Fibroblast of lung (primary cell): ENCODE results near the gene CNTN4. TPM values are rescaled to one million over a fixed set of nuclear protein-coding genes. Genes with fewer than 3 reads are reported as not detected.

Experiments
- DNase-seq, 2 donors: peaks; one replicate each; pipeline versions ENCODE4 v3.0.0 to v3.0.0-alpha.2; 2010; ENCODE audit warnings: low read depth in 2 of 2
- H2AFZ ChIP-seq: 2 replicates; pipeline ENCODE4 v1.5.1; 2012; ENCODE audit warnings: low read length, control low read depth, inconsistent platforms
- H3K27ac ChIP-seq: 2 replicates; pipeline ENCODE4 v1.5.1; 2011; ENCODE audit warnings: low read length, control low read depth; ENCODE audit not compliant: insufficient read depth
- H3K27me3 ChIP-seq: 2 replicates; pipeline ENCODE4 v1.5.1; 2011; ENCODE audit warnings: mild to moderate bottlenecking, low read length; ENCODE audit not compliant: control insufficient read depth, insufficient read depth
- H3K36me3 ChIP-seq: 2 replicates; pipeline ENCODE4 v1.5.1; 2011; ENCODE audit warnings: low read length; ENCODE audit not compliant: control insufficient read depth, insufficient read depth
- H3K4me1 ChIP-seq: 2 replicates; pipeline ENCODE4 v1.5.1; 2011; ENCODE audit warnings: low read length; ENCODE audit not compliant: control insufficient read depth, insufficient read depth; ENCODE audit errors: extremely low read depth
- H3K4me2 ChIP-seq: 2 replicates; pipeline ENCODE4 v1.5.1; 2011; ENCODE audit warnings: low read length, control low read depth; ENCODE audit not compliant: insufficient read depth; ENCODE audit errors: extremely low read depth
- H3K4me3 ChIP-seq, 4 experiments: fragments of 200-600 bp in 1 of 4; sonication (generic) in 1 of 4; replicated peaks in 1 of 4; 2 replicates each; pipeline ENCODE4 v1.5.1; 2011 to 2016; ENCODE audit warnings: low read length in 4 of 4, low read depth in 3 of 4, mild to moderate bottlenecking in 3 of 4, control low read depth in 2 of 4, inconsistent platforms in 1 of 4, mixed read lengths in 1 of 4; ENCODE audit not compliant: insufficient read depth in 1 of 4; ENCODE audit errors: control extremely low read depth in 1 of 4
- H3K79me2 ChIP-seq: 2 replicates; pipeline ENCODE4 v1.5.1; 2012; ENCODE audit warnings: mild to moderate bottlenecking, low read length, inconsistent platforms; ENCODE audit not compliant: control insufficient read depth, insufficient read depth
- H3K9ac ChIP-seq: 2 replicates; pipeline ENCODE4 v1.5.1; 2011; ENCODE audit warnings: mild to moderate bottlenecking, low read length, control low read depth; ENCODE audit not compliant: insufficient read depth
- H3K9me3 ChIP-seq: 2 replicates; pipeline ENCODE4 v1.5.1; 2012; ENCODE audit warnings: low read depth, low read length; ENCODE audit not compliant: control insufficient read depth, insufficient read depth
- H4K20me1 ChIP-seq: 2 replicates; pipeline ENCODE4 v1.5.1; 2011; ENCODE audit warnings: low read length; ENCODE audit not compliant: control insufficient read depth, insufficient read depth; ENCODE audit errors: extremely low read depth
- EZH2 ChIP-seq: IDR thresholded peaks from 2 replicates; pipeline ENCODE4 v1.5.1; 2012; ENCODE audit warnings: low read length, control low read depth, mild to moderate bottlenecking; ENCODE audit errors: missing control alignments
- polyA plus RNA-seq, 2 donors: library from polyadenylated mRNA; depleted of rRNA in 1 of 2; stranded (reverse) in 1 of 2; unstranded in 1 of 2; fragments of >200 nt; gene quantifications; 2 replicates each; pipeline ENCODE4 v1.2.1, GENCODE V29; 2011 to 2012; ENCODE audit warnings: missing spikeins in 1 of 2
- total RNA-seq: library from RNA; depleted of rRNA; stranded (reverse); fragments of >200 nt; gene quantifications from 2 replicates; pipeline ENCODE4 v1.2.1, GENCODE V29; 2014
- TF ChIP-seq, protein P1 (sequence below), 2 donors: IDR thresholded peaks in 1 of 2; conservative IDR thresholded peaks in 1 of 2; 1 replicate in 1 of 2; 2 replicates in 1 of 2; pipeline ENCODE4 v1.5.1; 2011 to 2012; ENCODE audit warnings: low read length in 2 of 2, control low read depth in 1 of 2, inconsistent platforms in 1 of 2, low read depth in 1 of 2, mild to moderate bottlenecking in 1 of 2

Gene CNTN4
- total and polyA plus RNA-seq, 2 donors (not counting 1 experiment from before 2014, with no cell fraction given), result 0.17 to 0.69 TPM

DNA sequence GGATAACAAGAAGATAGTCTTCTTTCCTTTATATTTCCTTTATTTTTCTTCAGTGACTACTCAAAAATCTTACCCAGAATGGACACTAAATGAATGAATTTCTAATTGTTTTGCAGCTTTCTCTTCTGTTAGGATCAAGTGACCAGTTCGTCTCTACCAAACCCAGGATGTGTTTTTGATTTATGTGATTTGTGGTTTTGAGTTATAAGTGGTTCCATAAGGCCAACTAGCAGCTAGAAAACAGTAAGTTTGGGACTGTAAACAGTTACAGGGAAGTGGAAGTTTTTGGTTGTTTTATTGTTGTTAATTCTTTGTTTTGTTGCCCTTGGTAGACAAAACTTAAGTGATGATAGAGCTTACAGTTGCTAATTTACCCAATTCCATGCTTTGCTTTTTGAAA lies 555.0 kb downstream of the CNTN4 start:
- no peaks in the 10 kb centered on the region for H4K20me1 ChIP-seq
- no peak overlapping the region for H3K4me2 ChIP-seq
- TF ChIP-seq EZH2, result no peak
- TF ChIP-seq, protein P1, sequence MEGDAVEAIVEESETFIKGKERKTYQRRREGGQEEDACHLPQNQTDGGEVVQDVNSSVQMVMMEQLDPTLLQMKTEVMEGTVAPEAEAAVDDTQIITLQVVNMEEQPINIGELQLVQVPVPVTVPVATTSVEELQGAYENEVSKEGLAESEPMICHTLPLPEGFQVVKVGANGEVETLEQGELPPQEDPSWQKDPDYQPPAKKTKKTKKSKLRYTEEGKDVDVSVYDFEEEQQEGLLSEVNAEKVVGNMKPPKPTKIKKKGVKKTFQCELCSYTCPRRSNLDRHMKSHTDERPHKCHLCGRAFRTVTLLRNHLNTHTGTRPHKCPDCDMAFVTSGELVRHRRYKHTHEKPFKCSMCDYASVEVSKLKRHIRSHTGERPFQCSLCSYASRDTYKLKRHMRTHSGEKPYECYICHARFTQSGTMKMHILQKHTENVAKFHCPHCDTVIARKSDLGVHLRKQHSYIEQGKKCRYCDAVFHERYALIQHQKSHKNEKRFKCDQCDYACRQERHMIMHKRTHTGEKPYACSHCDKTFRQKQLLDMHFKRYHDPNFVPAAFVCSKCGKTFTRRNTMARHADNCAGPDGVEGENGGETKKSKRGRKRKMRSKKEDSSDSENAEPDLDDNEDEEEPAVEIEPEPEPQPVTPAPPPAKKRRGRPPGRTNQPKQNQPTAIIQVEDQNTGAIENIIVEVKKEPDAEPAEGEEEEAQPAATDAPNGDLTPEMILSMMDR (conservative IDR thresholded peaks at IDR 0.05 in 1 of 2, IDR thresholded peaks at IDR 0.05 in 1 of 2; ENCODE audit: low read depth in 1 of 2, low read length in 2 of 2), result no peak
- H2AFZ ChIP-seq, result no peak overlapping the region
- no peaks in the 10 kb centered on the region for H3K9me3 ChIP-seq
- no peaks in the 10 kb centered on the region for H3K36me3 ChIP-seq
- peak in 1 of 2 donors; percentile 57 for DNase-seq
- no peaks in the 10 kb centered on the region for H3K27me3 ChIP-seq
- no peak overlapping the region for H3K4me3 ChIP-seq
- H3K9ac ChIP-seq, result no peak overlapping the region
- H3K4me1 ChIP-seq, result peaks cover 11% of the 10 kb centered on the region
- no peak overlapping the region for H3K27ac ChIP-seq
- H3K79me2 ChIP-seq, result no peaks in the 10 kb centered on the region

DNA sequence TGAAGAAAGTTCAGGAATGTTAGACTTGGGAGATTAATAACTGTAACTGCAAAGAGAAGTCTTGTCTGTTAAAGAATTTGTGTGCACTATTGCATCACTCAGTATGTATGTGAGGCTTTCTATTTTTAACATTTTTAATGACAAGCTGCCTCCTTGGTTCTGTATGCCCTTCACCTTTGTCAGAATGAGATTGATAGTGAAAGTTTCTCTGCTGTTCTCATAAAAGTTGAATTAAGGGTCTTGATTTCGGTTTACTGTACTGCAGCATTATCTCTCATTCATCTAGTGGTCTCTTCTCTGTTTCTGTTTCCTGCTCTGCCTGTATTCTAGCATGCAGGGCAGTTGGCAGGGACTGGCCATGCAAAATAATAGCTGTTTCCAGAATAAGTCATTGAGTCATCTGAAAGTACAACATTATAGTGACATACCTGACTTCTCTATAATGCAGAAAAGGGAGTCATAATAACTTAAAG lies 556.6 kb downstream of the CNTN4 start:
- Histone ChIP-seq H3K27me3 (no peaks in the 10 kb centered on the region), H3K27ac (no peak overlapping the region), H3K4me2 (no peak overlapping the region), H3K79me2 (no peaks in the 10 kb centered on the region), H3K4me3 (no peak overlapping the region), H2AFZ (no peak overlapping the region), H3K4me1 (peaks cover 13% of the 10 kb centered on the region), H3K9me3 (no peaks in the 10 kb centered on the region), H3K9ac (no peak overlapping the region), H4K20me1 (no peaks in the 10 kb centered on the region), H3K36me3 (no peaks in the 10 kb centered on the region)
- DNase-seq, result peak in 1 of 2 donors; percentile 17
- TF ChIP-seq, protein P1 (conservative IDR thresholded peaks at IDR 0.05 in 1 of 2, IDR thresholded peaks at IDR 0.05 in 1 of 2; ENCODE audit: low read depth in 1 of 2, low read length in 2 of 2), result no peak
- no peak for TF ChIP-seq EZH2

DNA sequence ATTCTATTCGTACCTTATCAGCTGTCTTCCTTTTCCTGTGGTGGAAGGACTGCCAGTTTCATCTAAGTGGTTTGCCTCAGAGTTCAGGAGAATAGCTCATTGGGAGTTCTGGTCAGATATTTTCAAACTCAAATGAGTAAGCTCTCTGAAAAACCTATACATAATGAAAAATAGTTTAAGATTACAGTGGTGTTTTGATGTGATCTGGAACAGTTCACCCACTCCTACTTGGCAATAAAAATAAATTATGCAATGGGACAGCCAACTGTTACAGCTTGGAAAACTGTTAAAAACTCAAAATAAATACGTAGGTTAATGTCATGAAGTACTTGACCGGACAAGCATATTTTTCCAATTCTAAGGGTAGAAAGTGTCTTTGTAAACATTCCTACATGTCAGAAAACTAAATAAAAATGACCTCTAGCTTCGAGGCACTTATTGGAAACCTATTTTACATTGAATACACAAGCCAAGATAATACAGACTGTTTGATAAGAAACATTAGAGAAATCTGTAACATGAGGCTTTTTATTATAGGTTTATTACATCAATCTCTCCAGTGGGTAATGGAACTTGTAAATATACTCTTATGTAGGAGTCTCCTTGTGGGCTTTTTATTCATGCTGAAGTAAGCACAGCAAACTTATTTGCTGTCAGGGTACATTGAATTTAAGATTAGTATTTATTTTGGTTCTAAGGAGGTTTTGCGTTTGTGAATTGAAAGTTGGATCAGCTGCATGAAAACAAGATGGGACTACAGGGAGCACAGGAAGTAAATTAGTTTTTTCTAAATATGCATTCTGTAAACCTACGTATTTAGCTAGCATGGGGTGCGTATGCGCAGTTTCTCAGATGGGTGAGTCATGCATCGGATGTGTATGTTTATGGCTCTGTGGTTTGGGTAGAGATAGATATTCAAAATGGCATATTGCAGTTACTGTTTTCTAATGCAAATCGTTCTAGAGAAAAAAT lies 558.4 kb downstream of the CNTN4 start:
- H3K4me2 ChIP-seq, result no peak overlapping the region
- no peak overlapping the region for H2AFZ ChIP-seq

More for the DNA sequence above, 558.4 kb downstream of the CNTN4 start:
- H3K4me1 ChIP-seq, result peaks cover 17% of the 10 kb centered on the region
- H3K9ac ChIP-seq, result no peak overlapping the region
- peak; percentile 11 to 93 for DNase-seq
- H3K9me3 ChIP-seq, result no peaks in the 10 kb centered on the region
- no peaks in the 10 kb centered on the region for H3K27me3 ChIP-seq
- H3K36me3 ChIP-seq, result no peaks in the 10 kb centered on the region
- H3K79me2 ChIP-seq, result no peaks in the 10 kb centered on the region
- no peak for TF ChIP-seq EZH2
- TF ChIP-seq, protein P1 (conservative IDR thresholded peaks at IDR 0.05 in 1 of 2, IDR thresholded peaks at IDR 0.05 in 1 of 2; ENCODE audit: low read depth in 1 of 2, low read length in 2 of 2), result no peak
- peak overlapping the region; percentile 33 for H3K27ac ChIP-seq
- no peaks in the 10 kb centered on the region for H4K20me1 ChIP-seq
- H3K4me3 ChIP-seq, result peak overlapping the region in 1 of 4 experiments; percentile 5
